GM21381 (cell line): Measurements from ENCODE around the gene DLG5.

Experiments
- ATAC-seq: cut with Tn5 transposase; IDR thresholded peaks from one replicate; pipeline ENCODE4 v1.9.1; 2021; ENCODE audit warnings: mild to moderate bottlenecking, moderate library complexity; ENCODE audit not compliant: unreplicated experiment

DLG5 gene

GRCh38 chr10:77944519-77944918, 18.0 kb upstream of the DLG5 start:
- ATAC-seq: no peak

- no peak for ATAC-seq
These were observed 16.8 kb upstream of the DLG5 start for GRCh38 chr10:77943121-77943901.

- ATAC-seq: no peak
These were observed 15.2 kb upstream of the DLG5 start for GRCh38 chr10:77941790-77942189.

- no peak for ATAC-seq
These were observed 14.1 kb upstream of the DLG5 start for GRCh38 chr10:77940627-77941026.

GRCh38 chr10:77940225-77940624, 13.7 kb upstream of the DLG5 start:
- no peak for ATAC-seq

GRCh38 chr10:77939561-77940001, 13.0 kb upstream of the DLG5 start:
- ATAC-seq: no peak

- no peak for ATAC-seq
These were observed 10.4 kb upstream of the DLG5 start for GRCh38 chr10:77936697-77937567.

GRCh38 chr10:77932016-77932715, 5.6 kb upstream of the DLG5 start:
- no peak for ATAC-seq

- ATAC-seq: no peak
These were observed 1.1 kb upstream of the DLG5 start for GRCh38 chr10:77927402-77928246.

GRCh38 chr10:77925795-77926565, 575 bp downstream of the DLG5 start:
- peak; percentile 60 for ATAC-seq

GRCh38 chr10:77925410-77925794, 1.2 kb downstream of the DLG5 start:
- no peak for ATAC-seq

GRCh38 chr10:77922566-77923179, 3.9 kb downstream of the DLG5 start:
- no peak for ATAC-seq

GRCh38 chr10:77922055-77922454, 4.5 kb downstream of the DLG5 start:
- no peak for ATAC-seq

- no peak for ATAC-seq
These were observed 5.2 kb downstream of the DLG5 start for GRCh38 chr10:77921395-77921794.

GRCh38 chr10:77920495-77920894, 6.1 kb downstream of the DLG5 start:
- no peak for ATAC-seq

GRCh38 chr10:77919713-77920108, 6.8 kb downstream of the DLG5 start:
- ATAC-seq: no peak

- no peak for ATAC-seq
These were observed 11.0 kb downstream of the DLG5 start for GRCh38 chr10:77915319-77916105.

GRCh38 chr10:77913090-77913489, 13.5 kb downstream of the DLG5 start:
- ATAC-seq: no peak

GRCh38 chr10:77912576-77912975, 14.0 kb downstream of the DLG5 start:
- ATAC-seq: no peak
